GM12801 (cell line): ENCODE results near the gene CAMSAP2.

ENCODE experiments used
- TF ChIP-seq, protein P1 (sequence below): IDR thresholded peaks from one replicate; pipeline ENCODE4 v1.5.1; 2011; ENCODE audit warnings: control low read depth; ENCODE audit not compliant: insufficient read length; ENCODE audit errors: extremely low read depth

CAMSAP2 gene

DNA sequence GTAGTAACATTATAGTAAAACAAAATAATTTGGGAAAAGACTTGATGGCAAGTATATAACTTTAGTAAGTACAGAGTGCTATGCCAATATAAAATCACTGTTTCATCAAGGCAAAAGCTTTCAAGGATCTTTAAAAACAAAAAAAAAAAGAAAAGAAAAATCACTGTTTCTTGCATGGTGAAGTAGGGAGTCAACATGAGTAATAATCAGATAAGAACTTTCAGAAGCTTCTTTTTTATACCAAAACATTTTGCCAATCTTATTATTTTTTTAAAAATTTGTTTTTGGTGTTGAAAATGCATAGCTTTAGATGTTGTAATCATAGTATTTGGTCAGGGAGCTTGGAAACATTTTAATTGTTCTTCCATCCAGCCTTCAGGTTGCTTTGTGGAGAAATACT, 37.2 kb downstream of the CAMSAP2 start:
- TF ChIP-seq, protein P1, sequence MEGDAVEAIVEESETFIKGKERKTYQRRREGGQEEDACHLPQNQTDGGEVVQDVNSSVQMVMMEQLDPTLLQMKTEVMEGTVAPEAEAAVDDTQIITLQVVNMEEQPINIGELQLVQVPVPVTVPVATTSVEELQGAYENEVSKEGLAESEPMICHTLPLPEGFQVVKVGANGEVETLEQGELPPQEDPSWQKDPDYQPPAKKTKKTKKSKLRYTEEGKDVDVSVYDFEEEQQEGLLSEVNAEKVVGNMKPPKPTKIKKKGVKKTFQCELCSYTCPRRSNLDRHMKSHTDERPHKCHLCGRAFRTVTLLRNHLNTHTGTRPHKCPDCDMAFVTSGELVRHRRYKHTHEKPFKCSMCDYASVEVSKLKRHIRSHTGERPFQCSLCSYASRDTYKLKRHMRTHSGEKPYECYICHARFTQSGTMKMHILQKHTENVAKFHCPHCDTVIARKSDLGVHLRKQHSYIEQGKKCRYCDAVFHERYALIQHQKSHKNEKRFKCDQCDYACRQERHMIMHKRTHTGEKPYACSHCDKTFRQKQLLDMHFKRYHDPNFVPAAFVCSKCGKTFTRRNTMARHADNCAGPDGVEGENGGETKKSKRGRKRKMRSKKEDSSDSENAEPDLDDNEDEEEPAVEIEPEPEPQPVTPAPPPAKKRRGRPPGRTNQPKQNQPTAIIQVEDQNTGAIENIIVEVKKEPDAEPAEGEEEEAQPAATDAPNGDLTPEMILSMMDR = no peak

DNA sequence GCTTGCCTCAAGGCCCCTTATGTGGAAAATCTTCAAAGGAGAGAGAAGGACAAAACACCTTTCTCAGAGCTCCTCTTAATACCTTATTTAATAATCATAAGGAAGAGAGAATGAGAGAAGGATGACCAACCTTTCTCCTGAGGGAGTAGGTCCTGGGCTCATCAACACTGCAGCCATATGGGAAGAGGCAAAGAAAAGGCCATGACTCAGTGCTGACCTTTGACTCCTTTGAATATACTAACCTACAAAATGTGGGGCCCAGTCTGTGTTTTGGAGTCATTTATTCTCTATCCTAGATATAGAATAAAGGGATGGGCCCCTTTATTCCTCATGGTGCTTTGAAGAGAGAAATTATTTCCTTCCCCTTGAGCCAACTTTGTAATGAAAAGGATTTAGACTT, 38.3 kb downstream of the CAMSAP2 start:
- TF ChIP-seq, protein P1 = no peak

DNA sequence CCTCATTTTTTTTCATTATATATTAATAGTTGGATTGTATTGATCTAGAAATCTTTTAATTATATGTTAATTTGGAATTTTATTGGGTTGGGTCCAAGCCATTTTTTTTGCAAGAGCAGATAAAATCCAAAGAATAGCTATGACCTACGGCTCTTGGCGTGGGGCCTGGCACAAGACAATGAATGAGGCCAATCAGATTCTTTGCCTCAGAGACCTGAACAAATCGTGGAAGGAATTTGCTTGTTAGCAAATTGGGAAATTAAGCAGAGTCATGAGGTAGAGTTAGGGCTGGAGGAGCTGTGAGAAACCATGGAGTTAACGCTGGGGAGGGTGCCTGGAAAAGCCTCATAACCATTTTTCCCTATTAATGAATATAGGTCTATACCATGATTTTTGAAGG, 40.1 kb downstream of the CAMSAP2 start:
- TF ChIP-seq, protein P1 = no peak

DNA sequence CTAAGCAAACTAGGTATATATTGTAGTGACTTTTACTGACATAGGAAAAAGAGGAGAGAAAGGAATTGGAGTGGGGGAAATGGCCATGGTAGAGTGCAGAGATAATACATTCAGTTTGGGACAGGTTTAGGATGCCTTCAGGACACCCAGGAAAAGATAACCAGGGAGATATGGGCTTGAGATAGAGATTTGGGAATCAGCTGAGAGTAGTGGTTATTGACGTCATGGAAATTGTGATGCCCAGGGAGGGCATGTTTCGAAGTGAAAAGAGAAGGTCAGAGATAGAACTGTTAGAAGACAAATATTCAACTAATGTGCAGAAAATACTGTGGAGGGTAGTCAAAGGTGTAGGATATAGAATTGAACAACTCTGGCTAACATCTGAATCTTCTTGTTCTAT, 40.6 kb downstream of the CAMSAP2 start:
- TF ChIP-seq, protein P1 = no peak

DNA sequence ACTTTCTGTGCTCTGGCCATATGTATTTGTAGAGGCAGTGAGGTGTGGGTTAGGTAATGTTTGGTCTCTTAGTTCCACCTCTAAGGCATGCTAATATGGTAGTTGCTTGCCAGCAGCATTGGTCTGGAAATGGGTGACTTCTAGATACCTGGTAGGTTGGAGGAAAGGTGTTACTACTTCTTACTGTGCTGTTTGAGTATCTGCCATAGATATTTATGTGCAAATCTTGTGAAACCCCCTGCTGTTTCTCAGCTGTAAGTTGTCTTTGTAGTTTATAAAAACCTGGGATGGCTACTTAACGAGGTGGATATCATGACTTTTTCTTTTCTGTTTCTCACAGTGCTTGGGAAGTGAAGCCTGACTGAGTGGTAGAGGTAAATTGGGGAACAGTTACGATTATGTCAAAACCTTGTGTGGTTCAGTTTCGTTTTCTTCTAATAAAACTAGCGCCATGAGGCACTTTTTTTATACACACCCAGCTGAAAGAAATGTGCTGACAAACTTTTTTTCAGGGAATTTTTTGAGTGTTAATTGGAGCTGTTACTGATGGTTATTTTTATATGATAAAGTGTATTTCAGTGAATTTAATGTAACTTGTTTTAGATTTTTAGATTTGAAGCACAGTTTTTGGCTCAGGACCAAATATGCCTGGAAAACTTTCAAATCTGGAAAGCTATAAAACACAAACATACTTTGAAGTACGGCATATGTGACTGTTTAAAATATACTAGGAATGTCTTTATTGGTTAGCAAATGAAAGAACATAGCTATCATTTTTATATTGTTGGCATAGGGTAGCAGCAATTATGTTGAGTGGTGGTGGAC, 42.1 kb downstream of the CAMSAP2 start:
- TF ChIP-seq, protein P1 = no peak

DNA sequence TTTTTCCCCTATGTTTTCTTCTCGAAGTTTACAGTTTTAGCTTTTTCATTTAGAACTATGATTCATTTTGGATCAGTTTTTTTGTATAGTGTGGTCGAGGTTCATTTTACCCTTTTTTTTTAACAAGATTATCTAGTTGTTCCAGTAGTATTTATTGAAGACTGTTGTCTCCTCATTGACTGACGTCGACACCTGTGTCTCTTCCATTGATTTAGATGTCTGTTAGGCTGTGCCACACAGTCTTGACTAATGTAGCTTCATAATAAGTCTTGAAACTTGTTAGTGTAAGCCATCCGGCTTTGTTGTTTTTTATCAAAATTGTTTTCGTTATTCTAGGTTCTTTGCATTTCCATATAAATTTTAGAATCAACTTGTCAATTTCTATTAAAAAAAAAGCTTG, 45.2 kb downstream of the CAMSAP2 start:
- TF ChIP-seq, protein P1 = no peak

DNA sequence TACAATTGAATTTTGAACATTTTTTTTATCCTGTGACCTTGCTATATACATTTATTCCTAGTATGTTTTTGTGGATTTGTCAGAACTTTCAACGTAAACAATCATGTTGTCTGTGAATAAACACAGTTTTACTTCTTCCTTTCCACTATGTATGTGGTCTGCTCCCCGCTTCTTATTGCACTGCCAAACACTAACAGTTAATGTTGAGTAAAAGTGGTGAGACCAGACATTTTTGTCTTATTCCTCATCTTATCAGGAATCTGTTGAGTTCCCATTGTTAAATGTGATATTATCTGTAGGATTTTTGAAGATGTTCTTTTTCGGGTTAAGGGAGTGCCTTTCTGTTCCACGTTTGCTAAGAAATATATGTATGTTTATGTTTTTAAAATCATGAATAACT, 45.9 kb downstream of the CAMSAP2 start:
- TF ChIP-seq, protein P1 = no peak

DNA sequence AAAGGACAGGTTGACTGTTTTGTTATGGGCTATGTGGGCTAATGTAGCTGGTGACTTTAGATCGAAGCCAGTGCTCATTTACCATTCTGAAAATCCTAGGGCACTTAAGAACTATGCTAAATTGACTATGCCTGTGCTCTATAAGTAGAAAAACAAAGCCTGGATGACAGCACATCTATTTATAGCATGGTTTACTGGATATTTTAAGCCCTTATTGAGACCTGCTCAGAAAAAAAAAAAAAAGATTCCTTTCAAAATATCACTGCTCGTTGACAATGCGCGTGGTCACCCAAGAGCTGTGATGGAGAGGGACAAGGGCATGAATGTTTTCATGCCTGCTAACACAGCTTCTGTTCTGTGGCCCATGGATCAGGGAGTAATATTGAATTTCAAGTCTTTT, 48.1 kb downstream of the CAMSAP2 start:
- TF ChIP-seq, protein P1 = no peak
